Measurements from ENCODE around the gene REV3L. TPM values are rescaled to one million over a fixed set of nuclear protein-coding genes. Genes with fewer than 3 reads are reported as not detected.
A peak's percentile ranks its signal among the peaks of the same experiment; 100 is the strongest.

REV3L gene
- total and polyA plus RNA-seq, 2 of the 13 experiments (the other 11 are each of a cell fraction or from before 2014, with no cell fraction given): 12.8 to 31.3 TPM

- Histone ChIP-seq H3K9me3 (ENCODE audit: low read length) (no peaks in the 10 kb centered on the region), H3K9ac (ENCODE audit: insufficient read depth, low read depth, low read length) (peak overlapping the region; percentile 95), H3K4me1 (ENCODE audit: insufficient read depth, low read length) (peaks cover 39% of the 10 kb centered on the region), H3K4me2 (ENCODE audit: low read depth, low read length) (peak overlapping the region; percentile 84), H3K79me2 (ENCODE audit: insufficient read depth, low read length) (peaks cover 76% of the 10 kb centered on the region), H2AFZ (ENCODE audit: low read length) (peak overlapping the region; percentile 56), H3K27me3 (ENCODE audit: control insufficient read depth in 1 of 2, insufficient read depth in 2 of 2, low read length in 2 of 2) (peaks cover 0 to 3% of the 10 kb centered on the region in 2 experiments; a peak in 1 of 5 replicates), H3K27ac (ENCODE audit: extremely low read length, insufficient read depth, low read length) (peak overlapping the region; percentile 98), H3K4me3 (replicated peaks in 1 of 3; ENCODE audit: insufficient read depth in 1 of 3, low read depth in 2 of 3, low read length in 3 of 3) (peak overlapping the region; percentile 92 to 95 (median 94)), H4K20me1 (ENCODE audit: insufficient read depth, low read length) (peaks cover 4% of the 10 kb centered on the region), H3K36me3 (replicated peaks in 1 of 2; ENCODE audit: control insufficient read depth in 1 of 2, insufficient read depth in 2 of 2, low read length in 2 of 2) (peaks cover 0 to 4% of the 10 kb centered on the region in 2 experiments; a peak in 1 of 5 replicates)
- ChIA-PET POLR2A (interaction anchor here (0.6 to 2.9 kb wide), 27 partner anchors 9 to 225 kb away, joined by 3 to 42 read pairs (median 4); partner anchors contain the start of gene TRAF3IP2), CTCF (ENCODE audit: low intra/inter-chr PET ratio, low total read pairs) (no interaction called here)
- peak; percentile 82 for ATAC-seq
- in situ Hi-C loops (cut with HindIII; ENCODE audit: extremely low pct_ligation_motif_present, low pct_unique_long_range_greater_than_20kb): no loop called here
- peak; percentile 53 for FAIRE-seq
- intact Hi-C loops (cut with micrococcal nuclease; ENCODE audit: unreplicated experiment): loop anchor here (1.0 to 5.0 kb wide), 4 partner anchors 88 to 158 kb away; no protein-coding TSS in a partner anchor
- peak; percentile 94 for DNase-seq (ENCODE audit: low spot score)
- WGBS (ENCODE audit: low lambda C conversion rate): under 1% methylated on average over 32 of the region's 66 CpGs
- TSS peak; percentile 90 for BruUV-seq (replicated peaks)
- TF ChIP-seq NAIF1 (CRISPR knock-in tag; IDR thresholded peaks at IDR 0.05; ENCODE audit: borderline replicate concordance) (peak; percentile 57), PCBP2 (optimal IDR thresholded peaks at IDR 0.05; ENCODE audit: low read depth, low read length, poor library complexity, severe bottlenecking) (no peak), MZF1 (CRISPR knock-in tag; IDR thresholded peaks at IDR 0.05; ENCODE audit: borderline replicate concordance) (peak; percentile 72; the same call in 1 of the 2 replicates), ZNF260 (CRISPR knock-in tag; IDR thresholded peaks at IDR 0.05; ENCODE audit: borderline replicate concordance, low read depth) (no peak), TEAD3 (CRISPR knock-in tag; optimal IDR thresholded peaks at IDR 0.05; ENCODE audit: borderline replicate concordance) (peak; percentile 91), ZNF569 (CRISPR knock-in tag; IDR thresholded peaks at IDR 0.05; ENCODE audit: borderline replicate concordance) (no peak), CENPBD1 (CRISPR knock-in tag; IDR thresholded peaks at IDR 0.05; ENCODE audit: borderline replicate concordance, low read depth) (peak; percentile 91; the same call in 1 of the 2 replicates), PHF8 (CRISPR knock-in tag; IDR thresholded peaks at IDR 0.05) (peak; percentile 89; the same call in 1 of the 2 replicates), ZNF841 (CRISPR knock-in tag; IDR thresholded peaks at IDR 0.05; ENCODE audit: borderline replicate concordance) (0 out of 2 replicates have a peak, but pooled peaks have one; percentile 19), PPARG (CRISPR knock-in tag; conservative IDR thresholded peaks at IDR 0.05) (0 out of 2 replicates have a peak, but pooled peaks have one; percentile 41), MEF2D (CRISPR knock-in tag; IDR thresholded peaks at IDR 0.05) (0 out of 2 replicates have a peak, but pooled peaks have one; percentile 47), BRCA1 (CRISPR knock-in tag; IDR thresholded peaks at IDR 0.05) (no peak; the same call in 1 of the 2 replicates), EED (CRISPR knock-in tag; IDR thresholded peaks at IDR 0.05) (peak; percentile 76; the same call in 1 of the 2 replicates), BRD4 (CRISPR knock-in tag; IDR thresholded peaks at IDR 0.05) (peak; percentile 93), ZNF484 (CRISPR knock-in tag; IDR thresholded peaks at IDR 0.05; ENCODE audit: borderline replicate concordance, low read depth) (no peak)
- TF ChIP-seq, protein P1, sequence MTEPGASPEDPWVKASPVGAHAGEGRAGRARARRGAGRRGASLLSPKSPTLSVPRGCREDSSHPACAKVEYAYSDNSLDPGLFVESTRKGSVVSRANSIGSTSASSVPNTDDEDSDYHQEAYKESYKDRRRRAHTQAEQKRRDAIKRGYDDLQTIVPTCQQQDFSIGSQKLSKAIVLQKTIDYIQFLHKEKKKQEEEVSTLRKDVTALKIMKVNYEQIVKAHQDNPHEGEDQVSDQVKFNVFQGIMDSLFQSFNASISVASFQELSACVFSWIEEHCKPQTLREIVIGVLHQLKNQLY (CRISPR knock-in tag; IDR thresholded peaks at IDR 0.05): no peak; the same call in 1 of the 2 replicates
- TF ChIP-seq, protein P2, sequence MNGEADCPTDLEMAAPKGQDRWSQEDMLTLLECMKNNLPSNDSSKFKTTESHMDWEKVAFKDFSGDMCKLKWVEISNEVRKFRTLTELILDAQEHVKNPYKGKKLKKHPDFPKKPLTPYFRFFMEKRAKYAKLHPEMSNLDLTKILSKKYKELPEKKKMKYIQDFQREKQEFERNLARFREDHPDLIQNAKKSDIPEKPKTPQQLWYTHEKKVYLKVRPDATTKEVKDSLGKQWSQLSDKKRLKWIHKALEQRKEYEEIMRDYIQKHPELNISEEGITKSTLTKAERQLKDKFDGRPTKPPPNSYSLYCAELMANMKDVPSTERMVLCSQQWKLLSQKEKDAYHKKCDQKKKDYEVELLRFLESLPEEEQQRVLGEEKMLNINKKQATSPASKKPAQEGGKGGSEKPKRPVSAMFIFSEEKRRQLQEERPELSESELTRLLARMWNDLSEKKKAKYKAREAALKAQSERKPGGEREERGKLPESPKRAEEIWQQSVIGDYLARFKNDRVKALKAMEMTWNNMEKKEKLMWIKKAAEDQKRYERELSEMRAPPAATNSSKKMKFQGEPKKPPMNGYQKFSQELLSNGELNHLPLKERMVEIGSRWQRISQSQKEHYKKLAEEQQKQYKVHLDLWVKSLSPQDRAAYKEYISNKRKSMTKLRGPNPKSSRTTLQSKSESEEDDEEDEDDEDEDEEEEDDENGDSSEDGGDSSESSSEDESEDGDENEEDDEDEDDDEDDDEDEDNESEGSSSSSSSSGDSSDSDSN (CRISPR knock-in tag; IDR thresholded peaks at IDR 0.05): peak; percentile 23; the same call in 1 of the 2 replicates
Measured at GRCh38 chr6:111483736-111484632, 966 bp upstream of the REV3L start.

Data from HepG2 (cell line).